T1000 (cell line): ENCODE data around the gene KCNJ16.

Source experiments
- DNase-seq: peaks from one replicate; lab custom pipeline; 2025; ENCODE audit warnings: mixed read lengths; lab: John Stamatoyannopoulos, UW

Gene KCNJ16

DNA sequence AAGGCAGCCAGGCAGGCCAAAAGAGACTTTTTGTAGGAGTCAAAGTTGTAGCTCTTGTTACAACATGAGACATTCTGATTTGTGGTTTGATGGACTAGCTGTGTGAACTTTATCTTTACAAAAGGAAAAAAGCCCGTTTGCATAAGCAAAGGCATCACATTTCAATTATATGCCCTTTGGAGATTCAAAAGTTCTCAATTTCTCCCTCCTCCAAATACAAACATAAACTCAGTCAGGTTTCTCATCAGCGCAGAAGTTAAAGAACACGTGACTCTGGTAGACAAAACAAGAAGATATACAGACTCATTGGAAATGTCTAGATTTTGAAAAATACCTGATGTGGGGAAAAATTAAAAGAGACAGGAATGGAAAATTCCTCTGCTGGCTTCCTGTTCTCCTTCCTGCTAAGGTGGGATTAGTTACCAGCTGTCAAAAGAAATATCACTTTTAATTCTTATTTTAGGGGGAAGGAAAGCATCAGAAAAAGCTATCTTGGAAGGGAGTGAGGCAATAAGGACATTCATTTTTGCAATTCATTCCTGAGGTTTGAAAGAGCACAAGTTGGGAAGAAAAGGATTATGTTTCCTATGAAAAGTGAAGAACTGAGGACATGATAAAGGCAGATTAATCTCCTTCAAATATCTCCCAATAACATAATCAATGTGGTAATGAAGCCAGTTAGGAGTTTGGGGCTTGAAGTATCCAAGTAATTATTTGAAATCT lies 4.6 kb upstream of the KCNJ16 start:
- DNase-seq: no peak

DNA sequence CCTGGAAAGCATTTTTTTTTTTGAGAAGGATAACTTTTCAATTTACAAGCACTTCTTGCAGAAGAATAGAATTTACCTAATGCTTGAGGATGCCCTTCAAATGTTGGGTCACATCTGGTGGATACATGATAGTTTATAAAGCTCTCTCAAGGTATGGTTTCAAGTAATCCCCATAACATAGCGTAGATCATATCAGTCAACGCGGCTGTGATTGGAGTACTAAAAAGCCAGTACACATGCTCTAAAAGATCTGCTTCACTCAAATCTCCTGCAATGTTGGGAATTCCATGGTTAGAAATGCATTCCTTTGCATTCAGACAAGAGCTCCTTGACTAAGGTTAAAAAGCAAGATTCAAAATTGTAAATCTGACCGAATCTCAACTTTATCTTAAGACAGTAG lies 3.9 kb upstream of the KCNJ16 start:
- DNase-seq: no peak

DNA sequence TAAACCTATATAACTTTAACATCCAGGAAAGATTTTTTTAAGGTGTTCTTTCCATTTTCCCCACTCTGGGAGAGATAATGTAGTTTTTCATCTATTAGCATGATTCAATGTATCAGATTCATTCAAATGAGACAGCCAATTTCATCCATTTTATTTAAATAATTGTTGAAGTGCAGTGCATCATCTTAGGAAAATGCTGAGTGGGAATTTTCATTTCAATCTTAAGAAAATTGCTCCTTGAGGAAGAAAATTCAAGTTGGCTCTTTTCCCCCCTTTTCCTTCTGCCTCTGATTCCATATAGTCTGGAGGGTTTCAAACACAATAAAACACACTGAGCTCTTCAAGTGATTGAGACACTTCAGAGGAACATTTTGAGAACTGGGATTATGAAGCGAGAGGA lies 3.4 kb upstream of the KCNJ16 start:
- no peak for DNase-seq

DNA sequence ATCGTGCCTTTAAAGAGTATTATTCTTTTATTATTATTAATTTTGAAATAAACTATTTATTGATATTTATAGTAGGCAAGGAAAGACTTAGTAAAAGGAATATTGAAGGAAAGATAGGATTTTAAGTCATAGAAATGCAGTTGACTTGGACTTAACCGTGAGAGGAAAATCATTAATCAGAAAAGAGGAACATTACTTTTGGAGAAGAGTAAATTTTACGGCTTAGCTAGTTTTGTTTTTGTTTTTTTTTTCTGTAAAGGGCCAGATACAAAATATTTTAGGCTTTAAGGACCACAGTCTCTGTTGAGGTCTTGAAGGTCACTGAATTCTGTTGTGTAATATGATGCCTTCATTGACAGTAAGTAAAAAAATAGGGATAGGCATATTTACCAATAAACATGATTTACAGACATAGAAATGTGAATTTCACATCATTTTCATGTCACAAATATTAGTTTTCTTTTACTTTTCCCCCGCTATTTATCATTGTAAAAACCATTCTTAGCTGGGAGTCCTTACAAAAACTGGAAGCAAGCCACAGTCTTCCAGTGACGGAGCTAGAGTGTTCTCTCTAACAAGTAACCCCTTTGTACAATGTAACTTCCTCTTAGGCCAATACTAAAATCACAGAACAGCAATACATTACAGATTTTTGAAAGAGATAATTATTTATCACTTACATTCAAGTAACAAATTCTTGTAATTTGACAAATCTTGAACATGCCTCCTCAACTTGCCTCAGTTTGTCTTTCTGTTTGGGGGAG lies 2.3 kb upstream of the KCNJ16 start:
- DNase-seq: no peak

DNA sequence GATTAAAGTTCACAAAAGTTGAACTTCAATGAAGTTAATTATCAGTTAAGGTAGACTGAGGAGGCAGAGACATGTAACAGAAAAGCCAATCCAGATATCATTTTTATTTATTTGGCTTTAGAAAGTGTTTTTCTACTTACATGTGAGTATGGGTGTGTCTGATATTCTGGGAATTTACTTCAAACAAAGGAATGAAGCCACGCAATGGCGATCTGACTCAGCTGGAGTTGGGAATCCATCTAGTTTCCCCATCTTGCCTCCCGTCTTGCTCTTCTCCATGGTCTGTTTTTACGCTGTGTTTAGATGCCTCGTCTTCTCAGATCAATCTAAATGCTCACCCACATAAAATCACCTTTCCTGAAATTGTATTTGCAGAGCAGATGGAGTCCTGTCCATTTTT lies 1.7 kb upstream of the KCNJ16 start:
- no peak for DNase-seq

DNA sequence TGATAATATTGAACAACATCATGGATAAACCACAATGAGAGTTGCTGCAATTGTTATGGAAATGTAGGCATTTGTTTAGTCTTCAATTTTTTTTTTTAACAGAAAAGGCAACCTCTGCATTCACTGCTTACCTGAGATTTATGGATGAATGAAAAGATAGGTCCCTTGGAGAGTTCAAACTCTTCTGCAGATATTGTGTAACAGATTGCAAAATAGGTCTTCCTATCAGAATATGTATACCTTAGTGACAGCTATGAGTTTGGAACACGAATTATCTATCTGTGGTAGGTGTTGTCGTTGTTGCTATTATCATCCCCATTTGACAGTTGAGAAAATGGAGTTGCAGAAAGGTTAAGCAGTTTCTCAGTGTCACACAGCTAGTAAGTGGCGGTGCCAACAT lies 1.2 kb upstream of the KCNJ16 start:
- no peak for DNase-seq

DNA sequence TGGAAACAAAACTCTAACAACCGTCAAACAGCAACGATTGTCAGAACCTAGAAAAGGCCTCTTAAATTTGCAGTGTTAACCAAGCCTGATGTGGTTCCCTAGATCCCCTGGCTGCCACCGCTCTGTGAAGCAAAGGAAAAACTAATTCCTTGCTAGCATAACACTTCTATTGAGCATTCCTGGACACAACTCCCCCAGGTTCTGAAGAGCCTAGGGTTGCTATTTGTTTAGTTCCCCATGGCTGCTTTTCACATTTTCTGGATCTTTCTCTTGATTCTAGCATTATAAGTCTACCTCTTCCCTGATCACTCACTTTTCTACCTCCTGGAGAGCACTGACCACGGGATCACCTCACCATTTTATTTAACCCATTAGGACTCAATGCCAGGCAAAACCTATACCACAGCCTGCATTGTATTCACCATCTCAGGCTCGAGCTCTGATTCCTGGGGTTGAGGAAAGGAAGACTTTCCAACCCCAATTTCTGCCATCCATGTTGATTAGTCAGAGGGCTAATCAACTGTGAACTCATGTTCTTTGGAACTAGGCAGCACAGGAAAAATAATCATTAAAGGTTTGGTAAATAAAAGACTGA lies 692 bp upstream of the KCNJ16 start:
- DNase-seq: no peak

DNA sequence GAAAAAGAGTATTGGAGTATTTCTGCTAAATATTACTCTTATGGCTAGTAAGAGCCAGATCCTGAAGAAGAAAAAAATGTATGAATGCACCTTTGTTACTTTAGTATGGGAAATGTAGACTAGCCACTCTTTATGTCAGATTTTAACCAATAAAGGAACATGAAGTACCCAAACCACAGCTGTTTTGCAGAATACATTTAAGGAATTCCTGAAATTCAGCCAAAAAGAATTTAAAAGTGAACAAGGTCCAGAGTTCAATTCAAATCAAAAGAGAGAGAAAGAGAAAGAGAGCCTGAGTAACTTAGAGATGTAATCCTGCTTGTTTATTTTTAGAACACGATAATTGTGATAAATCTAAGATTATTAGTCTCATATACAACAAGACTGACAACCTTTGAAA lies 1.2 kb downstream of the KCNJ16 start:
- no peak for DNase-seq

DNA sequence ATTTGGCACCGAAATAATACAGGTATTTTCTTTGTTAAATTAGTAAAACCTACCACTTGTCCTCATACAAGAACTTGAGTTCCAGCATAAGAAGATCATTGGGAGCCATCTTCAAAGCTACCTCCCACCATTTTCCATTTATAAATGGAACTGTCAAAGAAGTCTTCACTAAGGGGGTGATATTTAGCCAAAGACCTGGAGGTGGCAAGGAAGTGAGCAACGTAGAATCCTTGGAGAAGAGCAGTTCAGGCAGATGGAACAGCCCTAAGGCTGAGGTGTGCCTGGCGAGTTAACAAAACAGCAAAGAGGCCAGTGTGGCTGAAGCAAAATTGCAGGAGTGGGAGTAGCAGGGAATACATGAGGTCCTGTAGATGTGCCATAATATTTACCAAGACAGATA lies 1.8 kb downstream of the KCNJ16 start:
- DNase-seq: no peak

DNA sequence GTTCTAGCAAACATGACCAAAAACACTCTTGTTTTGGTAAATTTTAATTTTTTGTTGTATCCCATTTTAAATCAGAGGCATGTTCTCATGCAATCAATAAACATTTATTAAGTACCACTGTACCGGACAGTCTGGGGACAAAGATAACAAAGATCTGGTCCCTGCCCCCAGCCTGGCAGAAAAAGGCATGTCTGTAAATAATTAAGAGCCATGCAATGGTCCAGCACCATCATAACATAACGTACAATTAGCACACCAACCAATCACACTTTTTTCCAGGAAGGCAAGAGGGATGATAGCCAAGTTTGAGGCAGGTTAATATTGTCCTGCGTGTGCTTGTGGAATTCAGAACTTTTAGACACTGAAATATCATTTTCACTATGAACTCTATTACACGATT lies 3.5 kb downstream of the KCNJ16 start:
- DNase-seq: no peak

DNA sequence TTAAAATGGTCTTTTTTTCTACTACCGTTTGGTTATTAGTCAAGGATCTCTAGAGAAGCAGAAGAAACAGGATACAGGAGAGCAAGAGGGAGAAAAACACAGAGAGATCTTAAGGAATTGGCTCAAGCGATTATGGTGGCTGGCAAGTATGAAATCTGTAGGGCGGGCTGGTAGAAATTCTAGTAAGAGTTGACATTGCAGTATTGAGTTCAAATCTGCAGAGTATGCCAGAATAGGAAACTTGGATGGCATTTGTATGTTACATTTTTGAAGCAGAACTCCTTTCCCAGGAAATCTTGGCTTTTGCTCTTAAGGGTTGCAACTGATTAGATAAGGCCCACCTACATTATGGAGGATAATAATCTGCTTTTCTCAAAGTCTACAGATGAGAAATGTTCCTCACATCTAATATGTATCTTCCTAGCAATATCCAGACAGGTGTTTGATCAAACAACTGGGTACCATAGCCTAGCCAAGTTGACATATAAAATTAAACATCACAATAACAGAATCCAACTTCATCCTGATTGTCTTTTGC lies 4.0 kb downstream of the KCNJ16 start:
- no peak for DNase-seq

DNA sequence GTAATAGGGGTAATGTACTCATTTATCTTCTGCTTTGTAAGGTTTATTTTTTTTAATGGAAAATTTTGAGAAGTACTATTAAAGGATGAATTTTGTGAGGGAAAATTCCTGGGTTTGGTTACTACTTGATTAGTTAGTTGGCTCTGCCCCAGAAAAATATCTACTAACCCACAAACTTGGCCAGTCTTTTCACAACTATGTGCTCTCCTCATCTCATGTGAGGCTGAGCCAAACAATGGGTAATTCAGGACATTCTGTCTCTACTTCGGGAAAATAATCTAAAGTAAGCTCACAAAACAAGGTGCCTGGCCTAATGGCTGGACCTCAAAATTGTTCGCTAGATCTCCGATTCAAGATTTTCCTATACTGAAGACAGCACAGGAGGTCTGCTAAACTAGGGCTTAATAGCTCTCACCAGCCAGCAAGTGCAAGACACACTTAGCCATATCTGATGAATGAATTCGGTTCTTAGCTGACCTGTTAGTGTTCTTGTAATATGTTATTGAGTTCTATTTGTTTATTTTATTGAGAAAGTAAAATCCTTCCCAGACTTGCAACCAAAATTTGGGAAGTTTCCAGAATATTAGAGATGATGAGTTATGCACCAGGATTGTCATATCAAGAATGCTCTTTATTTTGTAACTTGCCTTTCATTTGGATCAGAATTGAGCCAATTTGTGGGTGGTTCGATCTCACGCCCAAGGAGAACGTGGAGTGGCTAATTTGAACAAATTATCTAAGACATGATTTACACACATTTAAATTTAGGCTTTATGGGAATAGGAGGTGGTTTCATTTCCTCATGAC lies 5.7 kb downstream of the KCNJ16 start:
- DNase-seq: no peak

DNA sequence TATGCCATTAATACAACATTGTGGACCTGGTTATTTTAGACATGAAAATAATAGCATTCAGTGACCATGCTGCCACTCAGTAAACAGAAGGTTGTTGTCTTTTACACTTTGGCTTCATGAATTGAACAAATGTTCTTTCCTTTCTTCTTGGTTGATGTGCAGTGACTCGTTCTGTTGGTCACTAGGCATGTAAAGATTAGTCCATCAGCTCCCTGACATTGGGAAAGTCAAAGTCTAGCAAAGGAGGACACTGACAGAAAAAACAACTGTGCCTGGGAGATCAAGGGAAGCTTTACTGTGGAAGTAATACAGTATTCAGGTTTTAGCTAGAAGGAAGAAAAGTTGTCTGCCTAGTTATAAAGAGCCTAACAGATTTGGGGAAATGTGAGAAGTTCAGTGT lies 6.9 kb downstream of the KCNJ16 start:
- DNase-seq: no peak

DNA sequence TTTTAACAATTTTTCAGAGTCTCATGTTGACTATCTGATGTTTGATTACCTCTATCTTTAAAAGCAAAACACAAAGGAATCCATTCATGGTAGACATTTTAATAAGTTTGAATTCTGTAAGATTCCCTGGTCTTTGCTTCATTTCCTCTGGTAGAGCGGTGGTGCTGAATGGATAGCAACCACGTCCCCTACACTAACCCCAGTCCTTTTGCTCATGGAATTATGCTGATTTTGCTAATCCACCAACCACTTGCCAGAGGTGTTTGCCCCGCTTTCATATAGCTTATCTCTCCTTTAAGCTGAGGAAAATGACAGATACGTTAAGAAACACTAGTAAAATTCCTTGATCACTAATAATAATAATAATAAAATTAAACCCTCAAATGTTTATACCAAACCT lies 9.5 kb downstream of the KCNJ16 start:
- no peak for DNase-seq

DNA sequence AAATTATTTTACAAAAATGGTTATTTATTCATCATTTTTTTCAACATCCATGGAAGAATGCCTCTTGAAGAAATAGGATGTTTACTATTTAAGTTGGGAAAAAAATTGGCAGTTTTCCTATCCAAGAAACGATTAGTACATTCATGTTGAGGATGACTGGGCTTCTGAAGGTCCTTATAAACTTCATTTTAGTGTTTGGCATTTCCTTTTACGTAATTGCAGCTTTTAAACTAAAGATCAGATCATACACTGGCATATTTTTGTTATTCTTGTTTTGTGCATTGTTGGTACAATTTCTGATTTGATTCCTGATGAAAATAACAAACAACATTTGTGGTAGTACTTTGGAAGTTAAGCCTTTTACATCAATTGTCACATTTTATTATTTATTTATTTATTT lies 11.5 kb downstream of the KCNJ16 start:
- no peak for DNase-seq

DNA sequence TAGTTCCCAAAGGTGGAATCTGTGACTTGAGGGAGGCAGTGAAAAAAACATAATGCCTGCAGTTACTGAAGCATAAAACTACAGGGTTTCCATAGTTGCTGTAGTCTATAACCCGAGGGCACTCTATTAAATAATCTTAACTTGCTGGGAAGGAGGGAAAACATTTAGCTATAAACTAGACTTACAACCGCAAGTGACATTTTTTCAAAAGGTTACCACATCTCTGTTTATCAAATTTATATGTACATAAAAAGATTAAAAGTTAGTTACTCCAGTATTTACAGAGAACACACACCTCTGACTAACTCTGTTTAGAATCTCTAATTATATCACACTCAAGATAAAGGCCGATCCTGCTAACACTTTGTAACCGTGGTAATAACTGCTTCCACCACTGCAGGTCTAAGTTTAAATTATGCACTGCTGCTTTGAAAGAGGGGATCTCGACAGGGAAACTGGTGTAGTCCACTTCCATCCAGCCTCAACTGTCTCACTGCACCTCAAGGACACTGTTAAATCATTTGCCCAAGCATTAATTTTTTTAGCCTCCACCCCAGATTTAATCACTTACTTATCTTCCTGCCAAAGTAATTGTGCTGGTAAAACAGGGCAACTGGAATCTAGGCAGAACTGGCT lies 14.6 kb downstream of the KCNJ16 start:
- no peak for DNase-seq

DNA sequence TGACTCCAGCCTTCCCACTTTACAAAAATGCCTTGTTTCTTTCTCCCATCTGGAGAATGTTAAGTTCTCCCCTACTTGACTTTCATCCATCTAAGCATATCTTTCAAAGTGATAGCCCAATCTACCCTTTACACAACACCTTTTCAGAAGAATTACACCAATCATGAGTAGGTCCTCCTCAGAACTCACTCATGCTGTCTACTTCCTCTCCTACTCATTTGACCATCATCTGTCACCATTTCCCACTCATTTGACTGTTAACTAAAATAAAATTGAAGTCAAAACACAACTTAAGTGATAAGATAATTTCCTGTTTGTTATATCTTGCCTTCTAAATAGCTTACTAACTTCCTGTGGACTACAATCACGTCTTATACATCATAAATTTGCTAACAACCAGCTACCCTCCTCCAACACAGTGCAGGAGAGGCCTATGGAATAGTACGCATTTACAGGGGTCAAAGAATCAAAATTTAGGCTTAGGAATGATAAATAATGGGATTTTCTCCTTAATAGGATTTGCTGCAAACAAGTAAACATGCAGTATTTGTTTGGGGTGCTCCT lies 16.1 kb downstream of the KCNJ16 start:
- DNase-seq: no peak

DNA sequence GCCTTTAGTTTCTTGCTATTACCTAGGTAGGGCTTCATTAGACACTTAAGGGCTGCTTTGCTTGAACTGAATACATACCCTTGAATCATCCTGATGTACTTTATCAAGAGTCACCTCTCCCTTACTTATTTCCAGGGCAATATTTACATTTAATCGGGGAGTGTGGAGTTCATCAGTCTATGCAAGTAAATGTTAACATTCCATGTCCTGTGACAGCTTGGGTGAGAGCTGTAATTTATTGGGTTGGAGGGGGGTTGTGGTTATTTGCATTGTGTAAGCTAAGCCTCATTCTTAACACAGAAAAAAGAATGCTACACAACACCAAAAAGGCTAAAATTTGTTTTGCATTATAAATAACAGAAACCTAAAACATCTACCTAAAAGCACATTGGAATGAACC lies 16.7 kb downstream of the KCNJ16 start:
- DNase-seq: no peak

DNA sequence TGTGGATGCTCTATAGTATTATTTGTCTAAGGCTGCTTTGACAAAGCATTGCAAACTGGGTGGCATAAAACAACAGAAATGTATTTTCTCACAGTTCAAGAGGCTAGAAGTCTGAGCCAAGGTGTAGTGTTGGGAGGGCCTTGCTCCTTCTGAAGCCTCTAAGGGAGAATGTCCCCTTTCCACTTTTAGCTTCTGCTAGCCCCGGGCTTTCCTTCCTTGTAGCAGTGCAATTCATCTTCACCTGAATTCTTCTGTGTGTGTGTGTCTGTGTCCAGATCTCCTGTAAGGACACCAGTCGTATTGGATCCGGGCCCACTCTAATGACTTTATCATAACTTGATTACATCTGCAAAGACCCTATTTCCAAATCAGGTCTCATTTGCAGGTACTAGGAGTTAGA lies 18.1 kb downstream of the KCNJ16 start:
- no peak for DNase-seq

DNA sequence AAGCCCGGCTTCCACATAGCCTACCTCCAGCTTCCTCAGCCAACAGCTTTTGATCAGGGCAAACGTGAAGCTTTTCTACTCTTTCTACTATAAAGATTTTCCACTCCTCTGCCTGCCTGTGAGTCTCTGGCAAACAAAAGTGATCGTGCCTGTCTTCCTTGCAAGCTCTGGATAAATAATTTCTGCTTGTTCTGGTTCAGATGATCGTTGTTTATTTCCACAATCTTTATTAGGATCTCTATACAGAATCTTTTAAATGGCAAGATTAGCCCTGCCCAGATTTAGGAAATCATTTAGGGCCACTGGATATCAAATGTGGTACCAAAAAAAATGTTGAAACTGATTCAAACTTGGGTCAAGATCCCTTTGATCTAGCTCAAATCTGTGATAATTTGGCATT lies 20.4 kb downstream of the KCNJ16 start:
- no peak for DNase-seq

DNA sequence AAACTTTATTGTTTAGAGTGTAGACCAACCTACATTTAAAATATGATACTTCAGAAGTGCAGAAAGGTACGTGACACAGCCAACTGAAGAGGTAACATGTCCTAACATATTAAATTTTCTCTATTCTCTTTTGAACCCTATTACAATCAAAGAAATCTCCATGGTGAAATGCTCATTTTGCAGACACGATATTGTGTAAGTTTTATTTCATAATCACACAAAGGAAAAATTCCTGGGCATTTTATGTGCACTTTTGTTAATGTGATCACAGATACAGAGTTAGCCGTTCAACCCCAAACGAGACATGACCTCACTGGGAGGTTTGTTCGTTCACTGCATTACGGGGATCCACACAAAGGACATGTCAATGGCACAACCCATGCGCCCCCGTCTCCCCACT lies 21.8 kb downstream of the KCNJ16 start:
- no peak for DNase-seq

DNA sequence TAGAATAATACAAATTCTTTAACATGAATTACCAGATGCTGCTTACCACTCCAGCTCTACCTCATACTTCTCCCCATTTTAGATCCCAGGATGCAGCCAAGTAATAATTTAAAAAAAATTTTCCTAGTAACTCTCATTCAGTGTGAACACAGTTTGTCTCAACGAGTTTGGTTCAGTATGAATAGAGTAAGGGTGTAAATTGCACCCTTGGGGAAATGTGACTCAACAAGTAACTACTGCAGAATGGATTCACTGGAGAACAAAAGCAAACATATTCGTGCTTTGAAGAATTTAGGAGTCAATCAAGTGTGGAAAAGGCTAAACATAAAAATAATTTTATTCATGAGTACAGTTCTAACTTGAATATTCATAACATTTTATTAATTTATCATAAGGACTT lies 23.0 kb downstream of the KCNJ16 start:
- no peak for DNase-seq
